Limb (tissue), 2 donors: ENCODE measurements around the gene RASEF.
A peak's percentile ranks its signal among the peaks of the same experiment; 100 is the strongest.

Source experiments
- DNase-seq, 2 donors: peaks; one replicate each; pipeline ENCODE4 v3.0.0-alpha.2; 2016; ENCODE audit errors: extremely low spot score in 2 of 2

The RASEF gene

DNA sequence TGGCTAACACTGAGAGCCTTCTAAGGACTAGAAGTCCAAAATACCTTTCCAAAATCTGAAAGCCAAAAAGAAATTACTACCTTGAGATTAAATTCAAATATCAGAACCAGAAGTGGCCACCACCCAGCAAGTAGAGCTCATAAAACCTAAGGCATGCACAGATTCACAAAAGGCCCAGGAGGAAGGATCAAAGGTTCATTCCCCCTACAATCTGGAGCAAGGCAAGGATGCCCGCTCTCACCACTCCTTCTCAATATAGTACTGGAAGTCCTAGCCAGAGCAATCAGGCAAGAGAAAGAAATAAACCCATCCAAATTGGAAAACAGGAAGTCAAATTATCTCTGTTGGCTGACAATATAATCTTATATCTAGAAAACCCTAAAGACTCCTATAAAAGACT lies 6.0 kb downstream of the RASEF start:
- DNase-seq, result no peak

- DNase-seq, result no peak
Measured at GRCh38 chr9:83056174-83056573, 6.8 kb downstream of the RASEF start.

- peak in 1 of 2 donors; percentile 39 for DNase-seq
Measured at GRCh38 chr9:83047839-83048775, 14.8 kb downstream of the RASEF start.

DNA sequence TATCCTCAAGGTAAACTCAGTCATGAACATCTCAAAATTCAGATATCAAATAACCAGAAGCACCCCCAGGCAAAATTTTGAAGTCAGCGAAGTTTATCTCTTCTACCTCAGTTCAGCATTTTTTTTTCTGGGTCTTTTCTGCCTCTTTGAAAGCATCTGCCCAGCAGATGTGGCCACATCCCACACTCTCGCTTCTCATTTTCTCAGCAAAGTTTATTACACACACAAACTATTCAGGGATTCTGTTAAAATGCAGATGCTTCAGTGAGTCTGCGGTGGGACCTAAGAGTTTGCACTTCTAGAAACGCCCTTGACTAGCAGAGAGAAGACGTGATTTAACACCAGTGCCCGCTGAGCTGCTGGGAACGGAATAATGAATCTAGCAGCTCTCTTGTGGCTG lies 19.3 kb downstream of the RASEF start:
- no peak for DNase-seq

DNA sequence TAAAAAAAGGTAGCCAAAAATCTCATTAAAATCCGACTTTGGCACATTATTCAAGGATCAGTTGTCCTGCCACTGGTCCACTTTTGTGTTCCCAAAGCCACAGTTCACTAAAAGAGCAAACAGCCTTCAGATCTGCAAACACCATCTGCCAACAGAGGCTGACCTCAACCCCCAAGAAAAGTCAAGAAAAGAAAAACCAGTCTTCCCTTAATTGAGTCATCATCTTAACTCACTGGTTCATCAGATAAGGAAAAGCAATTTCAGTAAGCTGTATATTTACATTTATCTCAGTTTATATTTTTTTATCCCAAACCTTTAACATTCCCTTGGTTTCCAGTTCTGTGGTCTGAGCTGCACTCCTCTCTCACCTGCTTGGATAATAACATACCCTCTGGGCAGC lies 21.2 kb downstream of the RASEF start:
- DNase-seq, result no peak

- DNase-seq, result no peak
Measured at GRCh38 chr9:83039303-83039702, 23.6 kb downstream of the RASEF start.

- DNase-seq, result no peak
Measured at GRCh38 chr9:83036043-83036442, 26.9 kb downstream of the RASEF start.

DNA sequence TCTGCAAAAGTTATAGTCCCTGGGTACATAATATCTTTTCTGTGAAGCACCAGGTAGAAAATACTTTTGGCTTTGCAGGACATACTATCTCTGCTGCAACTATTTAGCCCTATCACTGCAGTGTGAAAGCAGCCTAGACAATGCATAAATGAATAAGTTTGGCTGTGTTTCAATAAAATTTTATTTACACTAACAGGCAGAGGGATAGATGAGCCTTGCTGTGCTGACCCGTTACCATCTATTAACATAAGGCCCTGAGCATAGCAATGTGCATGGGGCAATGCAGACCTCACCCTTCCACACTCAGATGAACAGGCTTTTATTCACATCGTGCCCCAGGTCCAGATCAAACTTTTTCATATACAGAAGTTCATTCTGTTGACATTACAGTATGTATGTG lies 27.8 kb downstream of the RASEF start:
- DNase-seq, result no peak

DNA sequence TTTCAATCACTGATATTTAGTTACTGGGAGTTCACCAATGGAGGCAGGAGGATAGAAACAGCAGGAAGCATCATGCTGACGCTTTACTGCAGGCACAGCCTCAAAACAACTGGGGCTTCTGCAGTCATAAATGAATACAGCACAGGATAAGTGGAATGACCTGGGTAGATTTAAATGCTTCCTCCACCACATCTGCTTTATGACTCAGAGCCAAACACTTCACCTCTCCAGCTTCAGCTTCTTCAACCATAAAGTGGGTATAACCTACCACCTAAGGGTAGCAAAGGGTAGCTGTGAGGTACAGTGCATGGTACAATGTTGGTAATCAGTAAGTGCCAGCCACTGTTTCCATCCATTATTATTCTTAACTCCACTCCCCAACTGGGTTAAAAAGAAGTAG lies 28.4 kb downstream of the RASEF start:
- no peak for DNase-seq

DNA sequence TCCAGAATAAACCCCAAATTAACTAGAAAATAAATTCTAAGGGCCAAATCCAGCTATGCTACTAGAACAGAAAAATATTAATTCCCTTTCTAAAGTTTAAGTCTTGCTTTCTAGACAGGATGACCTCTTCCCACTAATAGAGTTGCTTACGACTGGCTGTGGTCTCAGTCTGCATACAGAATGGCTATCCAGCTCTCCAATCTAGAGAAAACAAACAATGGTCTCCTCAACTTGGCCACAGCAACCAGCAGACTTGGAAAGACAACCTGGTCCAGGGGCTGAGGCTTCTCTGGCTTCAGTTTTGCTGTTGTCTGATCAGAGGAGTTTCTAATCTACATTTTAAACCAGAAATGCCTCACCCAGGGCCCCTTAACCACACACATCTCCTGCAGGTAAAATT lies 28.9 kb downstream of the RASEF start:
- DNase-seq, result no peak

- DNase-seq, result no peak
Measured at GRCh38 chr9:83032065-83032625, 30.8 kb downstream of the RASEF start.

- DNase-seq, result no peak
Measured at GRCh38 chr9:83030391-83031107, 32.4 kb downstream of the RASEF start.

DNA sequence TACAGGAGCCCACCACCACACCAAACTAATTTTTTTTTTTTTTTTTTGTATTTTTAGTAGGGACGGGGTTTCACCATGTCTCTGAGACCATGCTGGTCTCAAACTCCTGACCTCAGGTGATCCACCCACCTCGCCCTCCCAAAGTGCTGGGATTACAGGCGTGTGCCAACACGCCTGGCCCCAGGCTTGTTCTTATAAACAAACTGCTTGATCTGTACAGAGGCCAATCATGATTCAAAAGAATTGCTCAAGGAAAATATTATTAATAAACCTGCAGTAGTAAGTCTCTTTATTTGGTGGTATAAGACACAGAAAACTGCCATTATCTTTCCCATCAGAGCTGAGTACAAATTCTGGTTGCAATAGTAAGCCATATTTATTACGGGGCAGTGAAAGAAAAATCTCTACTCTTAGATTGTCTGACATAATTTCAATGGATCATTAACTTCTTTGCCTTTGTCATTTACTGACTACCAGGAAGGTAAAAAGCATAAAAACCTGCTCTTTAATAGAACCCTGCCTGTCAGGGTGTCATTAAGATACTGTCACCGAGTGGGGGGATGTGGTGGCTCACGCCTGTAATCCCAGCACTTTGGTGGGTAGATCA lies 33.3 kb downstream of the RASEF start:
- no peak for DNase-seq

- DNase-seq, result no peak
Measured at GRCh38 chr9:83027153-83027891, 35.6 kb downstream of the RASEF start.

- DNase-seq, result no peak
Measured at GRCh38 chr9:83024506-83025125, 38.3 kb downstream of the RASEF start.

GRCh38 chr9:83023151-83023550 lies 39.8 kb downstream of the RASEF start:
- no peak for DNase-seq

GRCh38 chr9:83020864-83021263 lies 42.1 kb downstream of the RASEF start:
- no peak for DNase-seq

DNA sequence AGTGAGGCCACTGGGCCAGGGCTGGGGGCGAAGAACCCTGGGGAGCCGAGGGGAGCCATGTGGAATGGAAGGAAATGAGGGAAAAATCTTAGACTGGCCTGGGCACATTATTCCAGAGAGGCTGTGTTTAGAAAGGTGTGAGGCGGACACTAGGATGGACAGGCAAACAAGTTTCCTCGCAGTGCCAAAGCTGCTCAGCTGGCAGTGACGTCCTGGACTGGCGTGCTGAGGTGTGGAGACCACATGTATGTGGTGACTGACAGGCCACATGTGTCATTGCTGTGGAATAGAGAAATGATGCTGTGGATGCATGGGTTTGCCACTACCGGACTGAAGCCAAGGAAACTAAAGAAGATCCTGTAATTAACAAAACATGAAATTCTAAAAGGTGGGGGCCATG lies 42.6 kb downstream of the RASEF start:
- DNase-seq, result no peak

DNA sequence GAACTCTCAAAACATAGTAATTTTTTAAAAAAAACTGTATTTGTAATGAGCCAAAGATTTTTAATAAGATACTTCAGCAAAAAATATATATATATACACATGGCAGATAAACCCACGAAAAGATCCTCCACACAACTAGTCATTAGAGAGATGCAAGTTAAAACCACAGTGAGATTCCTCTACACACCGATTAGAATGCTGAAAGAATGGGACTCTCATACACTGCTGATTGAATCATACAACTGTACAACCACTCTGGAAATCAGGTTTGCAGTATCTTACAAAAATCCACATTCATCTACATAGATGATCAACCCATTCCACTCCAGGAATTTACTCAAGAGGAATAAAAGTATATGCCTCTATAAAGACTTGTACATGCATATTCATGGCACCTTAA lies 43.7 kb downstream of the RASEF start:
- no peak for DNase-seq

DNA sequence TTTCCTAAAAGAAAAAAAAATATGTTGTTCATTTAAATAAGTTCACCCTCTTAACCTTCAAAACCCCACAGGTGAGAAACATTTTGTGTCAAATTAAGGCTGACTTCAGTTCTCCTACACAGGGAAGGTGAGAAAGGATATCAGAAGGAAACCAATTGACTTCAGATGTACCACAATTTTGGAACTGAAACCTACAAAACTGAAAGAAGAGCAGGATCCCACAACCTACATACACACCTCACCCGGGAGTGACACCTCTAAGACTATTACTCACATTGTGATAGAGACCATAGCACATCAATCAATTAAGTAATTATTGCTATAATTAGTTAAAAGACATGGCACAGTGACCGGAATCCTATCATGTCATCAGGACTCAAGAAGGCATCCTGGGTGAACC lies 47.0 kb downstream of the RASEF start:
- DNase-seq, result no peak
